HG03025 (cell line): ENCODE measurements around the gene GP5.

Source experiments
- ATAC-seq: cut with Tn5 transposase; IDR thresholded peaks from one replicate; pipeline ENCODE4 v1.9.1; 2021; ENCODE audit warnings: mild to moderate bottlenecking, moderate library complexity; ENCODE audit not compliant: unreplicated experiment, low FRiP score

GP5 gene

GRCh38 chr3:194352667-194353246, 46.3 kb downstream of the GP5 start:
- no peak for ATAC-seq

GRCh38 chr3:194351952-194352536, 47.0 kb downstream of the GP5 start:
- no peak for ATAC-seq

- no peak for ATAC-seq
These were observed 47.9 kb downstream of the GP5 start, which contains the start of gene CPN2 for GRCh38 chr3:194351080-194351672. Gene CPN2 (minus strand): TSS chr3:194351328. CDS start chr3:194342702, 8,626 bp downstream.

- ATAC-seq: no peak
These were observed 48.4 kb downstream of the GP5 start for GRCh38 chr3:194350726-194351071.

GRCh38 chr3:194348354-194348753, 50.7 kb downstream of the GP5 start:
- no peak for ATAC-seq

GRCh38 chr3:194346621-194347020, 52.4 kb downstream of the GP5 start:
- no peak for ATAC-seq

- no peak for ATAC-seq
These were observed 53.0 kb downstream of the GP5 start for GRCh38 chr3:194346035-194346434.
